AG20443 (cell line): ENCODE results near the gene RASSF1.
"Not testable (repeated sequence)": the region's sequence is repeated elsewhere in the genome, so short reads cannot be mapped to it uniquely, and the experiment has no call there.

Experiments used
- DNase-seq: peaks from one replicate; pipeline ENCODE4 v3.0.0; 2012; ENCODE audit warnings: low spot score, mixed read lengths

RASSF1 gene

DNA sequence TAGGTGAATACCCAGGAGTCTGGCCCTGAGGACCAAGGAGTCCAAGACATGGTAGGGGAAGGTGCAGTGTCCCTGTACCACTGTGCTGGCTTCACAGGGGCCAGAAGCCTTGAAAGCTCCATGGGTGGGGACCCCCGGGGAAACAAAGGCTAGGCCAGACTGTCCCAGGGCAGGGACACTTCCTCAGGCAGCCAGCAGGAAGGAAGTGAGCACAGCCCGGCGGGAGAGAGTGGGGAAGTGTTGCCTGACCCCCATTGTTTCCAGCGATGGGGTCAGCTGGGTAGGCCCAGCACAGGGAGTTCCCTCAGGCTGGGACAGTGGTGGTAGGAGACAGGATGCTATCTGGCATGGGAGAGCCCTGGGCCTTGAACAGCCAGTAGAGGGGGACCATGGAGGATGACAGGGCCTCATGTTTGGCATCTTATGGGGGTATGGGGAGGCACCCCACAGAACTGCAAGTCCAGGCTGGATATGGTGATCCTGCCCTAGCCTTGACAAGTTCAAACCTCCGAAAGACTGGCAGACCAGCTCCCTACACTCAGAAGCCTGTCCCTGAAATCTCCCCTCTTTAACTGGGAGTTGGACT is 16.9 kb downstream of the RASSF1 start:
- no peak for DNase-seq

DNA sequence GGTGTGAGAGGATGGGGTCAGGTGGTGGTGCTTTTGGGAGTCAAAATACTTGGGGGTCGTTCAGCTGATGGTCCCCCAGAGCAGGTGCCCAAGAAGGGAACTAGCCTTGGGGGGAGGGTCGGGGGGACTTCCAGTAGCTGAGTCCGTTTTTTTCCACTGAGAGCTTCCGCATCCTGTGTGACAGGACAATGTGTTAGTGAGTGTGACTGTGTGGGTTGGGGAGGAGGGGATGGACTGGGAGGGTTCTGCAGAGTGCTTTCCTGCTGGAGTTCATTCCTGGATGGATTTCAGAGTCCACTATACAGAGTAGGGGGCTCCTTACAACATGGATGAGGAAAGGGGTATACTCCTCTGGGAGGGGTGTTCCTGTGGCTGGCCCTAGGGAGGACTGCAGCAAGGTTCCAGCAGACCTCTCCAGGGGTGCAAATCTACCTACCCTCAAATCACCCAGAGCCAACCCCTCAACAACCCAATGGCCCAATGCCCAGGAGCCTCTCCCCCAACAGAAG is 17.5 kb downstream of the RASSF1 start:
- no peak for DNase-seq

DNA sequence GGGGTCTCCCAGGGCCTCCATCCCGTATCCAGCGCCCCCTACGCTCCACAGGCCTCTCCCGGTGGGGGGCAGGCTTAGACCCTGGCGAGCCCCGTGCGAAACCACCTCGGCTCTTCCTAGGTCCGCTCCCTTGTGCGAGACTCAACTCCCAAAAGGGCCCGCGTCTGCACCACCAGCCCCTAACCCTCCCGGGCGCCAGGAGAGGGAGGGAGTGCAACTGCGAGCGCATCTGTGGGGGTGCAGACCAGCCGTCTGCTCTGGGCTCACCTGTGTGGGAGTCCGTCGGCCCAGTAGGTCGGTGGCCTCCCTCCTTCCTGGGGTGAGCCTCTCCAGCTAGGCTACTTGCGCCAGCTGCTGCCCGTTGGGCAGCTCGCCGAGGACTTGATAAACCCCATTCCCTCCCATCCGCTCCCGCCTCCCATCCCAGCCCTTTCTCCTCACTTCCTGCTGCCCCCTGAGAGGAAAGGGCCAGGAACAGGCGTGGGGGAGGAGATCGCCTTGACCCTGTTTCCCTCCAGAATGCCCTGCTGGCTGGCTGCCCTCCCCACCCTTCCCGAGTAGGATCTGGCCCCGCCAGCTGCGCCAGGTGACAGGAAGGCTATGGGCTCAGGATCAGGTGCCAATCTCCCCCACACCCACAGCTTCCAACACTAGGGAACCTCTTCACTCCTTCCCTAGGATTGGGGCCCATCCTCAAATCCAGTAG is 18.1 kb downstream of the RASSF1 start, which contains the start of gene HYAL2:
HYAL2 (minus strand) TSS at position 360 of the 706 bp plus-strand sequence. CDS start 2,256 bp downstream, outside the sequence.
- no peak for DNase-seq

DNA sequence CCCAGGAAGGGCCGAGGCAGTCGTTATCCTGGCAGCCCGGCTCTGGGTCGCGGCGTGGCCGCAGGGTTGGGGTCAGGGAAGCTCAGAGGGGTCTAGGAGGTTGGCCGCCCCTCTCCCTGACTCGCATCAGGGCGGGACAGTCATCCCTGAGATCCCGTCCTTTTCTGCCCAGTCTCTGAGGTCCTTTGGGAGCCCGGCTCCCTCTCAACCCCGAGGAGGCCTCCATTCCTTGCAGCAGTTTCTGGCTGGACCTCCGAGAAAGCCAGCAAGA is 18.6 kb downstream of the RASSF1 start:
- DNase-seq = no peak

DNA sequence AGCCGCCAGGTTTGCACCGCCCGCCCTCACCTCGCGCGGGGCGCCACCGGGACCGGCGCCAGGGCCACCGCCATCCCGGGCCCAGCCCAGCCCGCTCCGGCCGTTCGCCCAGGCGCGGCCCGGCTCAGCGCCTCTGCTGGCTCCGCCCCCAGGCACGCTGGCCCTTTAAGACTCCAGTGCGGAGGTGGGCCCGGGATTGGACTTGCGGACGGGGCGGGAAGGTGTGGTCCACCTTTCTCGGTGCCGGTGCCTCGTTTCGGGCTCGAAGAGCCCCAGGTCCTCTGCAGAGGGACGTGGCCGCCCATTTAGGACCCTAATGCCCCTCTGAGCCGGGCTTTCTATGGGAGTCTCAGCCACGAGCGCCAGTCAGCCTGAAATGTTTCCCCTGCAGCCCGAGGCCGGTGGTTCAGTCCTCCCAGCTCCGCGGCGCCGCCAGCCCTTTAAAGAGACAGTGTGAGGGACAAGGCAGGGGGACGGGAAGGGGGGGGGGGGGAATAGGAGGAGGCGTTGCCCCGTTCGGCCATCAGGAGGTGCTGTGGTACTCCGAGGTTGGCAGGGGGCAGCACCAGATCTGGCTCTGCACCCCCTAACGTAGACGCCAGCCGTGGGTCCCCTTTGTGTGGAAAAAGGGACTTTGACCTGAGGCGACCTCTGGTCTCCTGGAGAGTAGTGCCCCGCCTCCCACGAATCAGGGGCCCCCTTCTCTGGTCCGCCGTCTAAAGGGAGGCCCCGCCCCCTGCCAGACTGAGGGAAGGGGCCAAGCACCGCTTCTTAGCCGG is 19.1 kb downstream of the RASSF1 start:
- DNase-seq = peak; percentile 94

DNA sequence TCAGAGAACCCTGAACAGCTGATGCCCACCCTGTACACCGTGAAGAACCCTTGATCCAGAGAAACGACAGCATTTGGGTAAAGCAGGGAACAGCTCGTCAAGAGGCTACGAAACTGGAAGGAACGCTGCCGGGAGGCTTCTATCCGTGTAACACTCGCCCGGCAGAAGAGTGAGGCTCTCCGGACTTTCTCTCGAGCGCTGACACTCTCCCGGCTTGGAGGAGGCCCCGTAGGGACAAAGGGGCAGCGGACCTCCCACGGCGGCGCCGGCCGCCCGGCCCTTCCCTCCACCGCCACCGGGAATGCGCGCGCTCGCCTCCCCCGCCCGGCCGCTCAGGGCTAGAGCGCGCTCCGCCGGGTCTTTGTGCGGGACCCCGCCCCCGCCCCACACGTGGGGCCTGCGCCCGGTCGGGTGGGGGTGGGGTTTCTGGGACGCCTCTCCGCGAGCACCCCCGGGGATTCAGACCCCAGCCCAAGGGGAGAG is 19.7 kb downstream of the RASSF1 start:
- peak; percentile 89 for DNase-seq

DNA sequence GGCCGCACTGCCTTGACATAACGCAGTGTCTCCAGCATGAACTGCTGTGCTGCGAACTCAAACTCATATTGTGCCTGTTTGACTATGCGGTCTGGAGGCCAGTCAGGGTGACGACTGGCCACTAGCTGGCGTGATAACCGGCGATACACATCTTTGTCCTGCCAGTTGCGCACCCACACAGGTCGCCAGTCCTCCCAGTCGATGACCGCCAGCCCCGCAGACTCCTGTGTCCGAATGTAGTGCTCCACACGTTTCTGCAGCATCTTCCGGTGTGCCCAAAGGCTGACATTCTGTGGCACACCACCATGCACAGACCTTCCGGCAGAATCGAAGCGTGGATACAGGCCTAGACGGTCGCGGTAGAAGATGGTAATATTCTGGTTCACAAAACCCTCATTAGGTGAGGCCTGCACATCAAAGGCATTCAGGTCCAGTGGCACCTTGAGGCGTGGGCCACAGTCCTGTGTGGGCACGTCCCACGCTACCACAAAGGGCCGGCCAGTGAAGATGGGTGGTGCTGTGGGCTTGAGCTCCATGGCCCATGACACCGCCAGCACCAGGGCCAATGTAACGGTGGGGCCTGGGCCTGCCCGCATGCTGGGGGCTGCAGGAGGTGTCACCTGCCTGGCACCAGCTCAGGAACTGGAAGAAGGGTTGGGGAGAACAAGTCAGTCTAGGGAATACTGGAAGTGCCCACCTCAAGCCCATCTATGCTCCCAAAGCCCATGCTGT is 20.6 kb downstream of the RASSF1 start:
- DNase-seq = no peak

DNA sequence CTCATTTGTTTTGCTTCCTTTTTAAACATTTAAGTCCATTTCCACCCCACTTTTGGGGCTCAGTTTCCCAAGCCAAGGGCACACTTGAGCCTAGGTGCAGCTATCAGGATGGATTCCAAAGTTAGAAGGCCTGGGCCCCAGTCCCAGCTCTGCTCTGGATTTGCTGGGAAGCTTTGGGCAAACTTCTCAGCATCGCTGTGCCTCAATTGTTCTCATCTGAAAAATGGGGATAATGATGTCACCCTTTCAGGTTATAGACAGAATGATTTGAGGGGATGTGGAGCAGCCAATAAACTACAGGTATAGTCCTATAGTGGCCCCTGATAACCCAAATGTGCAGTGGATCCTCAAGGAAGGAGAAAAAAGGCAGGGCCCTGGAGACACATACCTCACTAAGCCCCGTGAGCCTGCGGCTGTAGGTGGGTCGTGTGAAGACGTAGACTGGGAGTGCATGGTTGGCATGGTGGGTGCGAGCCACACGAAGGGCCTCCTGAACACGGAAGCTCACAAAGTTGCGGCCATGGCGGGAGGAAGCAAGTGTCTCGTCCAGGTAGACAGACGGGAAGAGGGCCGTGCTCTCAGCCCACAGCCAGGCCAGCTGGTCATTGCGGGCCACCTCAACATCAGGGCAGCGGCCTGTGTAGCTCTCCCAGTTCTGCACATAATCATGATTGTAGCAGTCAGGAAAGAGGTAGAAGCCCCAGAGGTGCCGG is 21.3 kb downstream of the RASSF1 start:
- no peak for DNase-seq

DNA sequence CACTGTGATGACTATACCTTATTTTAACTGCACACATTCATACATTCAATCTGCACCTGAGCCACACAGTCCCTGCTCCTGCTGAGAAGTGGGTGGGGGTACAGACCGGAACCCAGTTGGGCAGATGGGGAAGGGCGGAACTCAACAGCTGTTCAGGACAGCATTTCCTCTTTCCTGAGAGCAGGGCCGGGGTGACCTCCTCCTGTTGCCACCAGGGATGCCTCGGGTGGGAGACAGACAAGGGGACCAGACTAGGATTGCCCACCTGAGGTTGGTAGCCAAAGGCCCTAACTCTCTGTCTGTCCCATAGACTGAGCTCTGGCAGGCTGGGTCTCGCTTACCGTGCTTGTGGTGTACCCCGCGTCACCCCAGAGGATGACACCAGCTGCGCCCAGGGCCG is 22.0 kb downstream of the RASSF1 start:
- DNase-seq = no peak

DNA sequence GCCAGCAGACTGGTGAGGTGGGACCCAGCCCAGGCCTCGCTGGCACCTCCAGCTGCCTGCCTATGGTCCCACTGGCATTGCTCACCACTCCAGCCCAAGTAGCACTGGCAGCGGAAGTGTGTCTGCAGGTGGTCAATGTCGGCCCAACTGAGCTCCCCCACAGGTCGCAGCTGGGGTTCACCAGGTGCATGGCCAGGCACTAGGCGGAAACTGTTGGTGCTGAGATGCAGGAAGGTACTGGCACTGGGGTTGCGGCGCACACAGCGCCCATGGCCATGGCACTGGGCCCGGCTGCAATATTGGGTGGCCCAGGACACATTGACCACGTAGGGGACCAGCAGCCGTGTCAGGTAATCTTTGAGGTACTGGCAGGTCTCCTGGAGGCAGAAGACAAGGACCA is 22.5 kb downstream of the RASSF1 start:
- no peak for DNase-seq

DNA sequence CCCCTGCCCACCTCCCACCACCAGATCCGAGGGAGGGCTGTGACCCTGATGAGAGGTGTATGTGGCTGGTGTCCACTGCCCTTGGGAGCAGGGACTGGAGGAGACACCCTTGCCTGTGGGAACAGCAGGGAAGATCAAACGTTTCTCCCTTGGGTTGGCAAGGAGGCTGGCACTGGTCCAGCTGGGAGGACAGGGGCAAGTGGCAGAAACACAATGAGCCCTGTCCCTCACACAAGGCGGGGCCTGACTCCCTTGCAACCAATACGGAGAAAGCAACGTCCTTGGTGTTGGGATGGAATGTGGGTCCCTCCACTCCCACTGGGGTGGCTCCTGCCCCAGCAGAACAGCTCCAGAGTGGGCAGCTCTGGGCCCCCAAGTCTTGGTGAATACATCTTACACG is 23.3 kb downstream of the RASSF1 start:
- no peak for DNase-seq

DNA sequence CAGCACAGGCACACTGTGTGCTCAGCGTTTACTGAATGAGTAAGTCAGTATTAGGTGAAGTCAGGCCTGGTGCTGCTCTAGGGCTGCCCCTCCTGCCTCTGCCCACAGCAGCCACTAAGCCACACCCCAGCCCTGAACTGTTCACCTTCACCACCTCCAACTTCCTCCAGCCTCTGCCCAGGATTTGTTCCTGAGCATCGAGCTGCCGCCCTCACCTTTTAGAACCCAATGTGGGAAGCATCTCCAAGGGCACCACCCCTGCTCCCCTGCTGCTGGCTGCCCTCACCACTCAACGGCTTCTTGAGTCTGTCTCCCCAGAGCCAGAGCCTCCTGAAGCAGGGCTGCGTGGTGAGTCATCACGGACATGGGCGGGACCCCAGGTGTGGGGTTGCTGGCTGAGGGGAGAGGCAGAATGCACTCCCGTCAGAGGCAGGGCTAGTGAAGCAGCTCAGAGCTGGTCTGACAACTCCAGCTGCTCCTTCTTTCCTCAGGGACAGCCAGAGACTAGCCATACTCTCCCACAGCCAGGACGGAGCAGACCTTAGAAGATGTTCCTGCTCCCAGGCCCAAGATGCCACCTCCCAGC is 23.9 kb downstream of the RASSF1 start:
- no peak for DNase-seq

DNA sequence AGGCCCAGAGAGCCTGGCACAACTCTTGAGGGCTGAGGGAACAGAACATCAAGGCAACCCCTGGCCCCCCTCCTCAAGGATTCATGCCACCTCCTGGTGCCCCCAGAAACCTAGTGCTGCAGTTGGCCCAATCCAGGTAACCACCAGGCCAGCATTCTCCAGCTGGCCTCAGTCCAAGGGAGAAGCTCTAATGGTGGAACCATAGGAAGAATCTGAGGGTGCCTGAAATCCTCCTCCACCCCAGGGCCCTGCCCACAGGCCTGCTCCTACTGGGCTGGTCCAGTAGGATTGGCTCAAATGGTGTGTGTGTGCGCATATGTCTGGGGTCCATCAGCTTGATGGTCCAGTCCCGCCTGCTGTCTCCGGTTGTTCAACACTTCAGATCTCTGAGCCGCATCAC is 25.8 kb downstream of the RASSF1 start:
- DNase-seq = no peak

DNA sequence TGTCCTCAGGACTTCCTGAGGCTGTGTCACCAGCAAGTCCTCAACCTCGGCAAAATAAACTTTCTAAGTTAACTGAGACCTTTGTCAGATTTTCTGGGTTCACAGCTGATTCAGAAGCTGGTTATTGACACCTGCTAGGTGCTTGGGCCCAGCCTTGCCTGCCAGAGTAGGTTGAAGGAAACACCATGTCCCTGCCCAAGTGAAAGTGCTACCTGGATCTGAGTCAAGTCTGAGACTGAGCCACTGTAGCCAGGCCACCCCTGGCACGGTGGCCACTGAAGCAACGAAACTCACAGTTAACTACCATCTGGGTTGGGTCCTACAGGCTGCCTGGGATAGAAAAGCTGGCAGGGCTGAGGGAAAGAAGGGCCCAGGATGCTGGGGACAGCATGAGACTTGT is 26.3 kb downstream of the RASSF1 start:
- no peak for DNase-seq

DNA sequence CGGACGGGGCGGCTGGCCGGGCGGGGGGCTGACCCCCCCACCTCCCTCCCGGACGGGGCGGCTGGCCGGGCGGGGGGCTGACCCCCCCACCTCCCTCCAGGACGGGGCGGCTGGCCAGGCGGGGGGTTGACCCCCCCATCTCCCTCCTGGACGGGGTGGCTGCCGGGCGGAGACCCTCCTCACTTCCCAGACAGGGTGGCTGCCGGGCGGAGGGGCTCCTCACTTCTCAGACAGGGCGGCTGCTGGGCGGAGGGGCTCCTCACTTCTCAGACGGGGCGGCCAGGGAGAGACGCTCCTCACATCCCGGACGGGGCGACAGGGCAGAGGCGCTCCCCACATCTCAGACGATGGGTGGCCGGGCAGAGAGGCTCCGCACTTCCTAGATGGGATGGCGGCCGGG is 28.6 kb downstream of the RASSF1 start:
- not testable (repeated sequence) for DNase-seq

DNA sequence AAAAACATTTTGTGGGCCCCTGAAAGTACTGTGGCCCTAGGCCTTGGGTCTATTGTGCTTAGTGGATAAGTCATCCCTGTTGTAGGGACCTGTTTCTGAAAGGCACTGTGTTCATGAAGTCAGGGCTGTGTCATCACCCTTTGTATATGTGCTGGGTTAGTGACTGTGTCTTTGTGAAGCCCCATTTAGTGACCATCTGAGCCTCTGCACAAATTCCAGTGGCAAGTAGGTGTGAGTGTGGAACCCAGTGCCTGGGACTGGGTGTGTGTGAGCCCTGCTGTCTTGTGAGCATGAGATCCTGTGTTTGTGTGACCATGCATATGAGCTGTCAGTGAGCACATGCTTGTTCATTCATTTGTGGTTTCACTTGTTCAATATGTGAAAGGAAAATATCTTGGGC is 36.0 kb downstream of the RASSF1 start:
- DNase-seq = no peak

DNA sequence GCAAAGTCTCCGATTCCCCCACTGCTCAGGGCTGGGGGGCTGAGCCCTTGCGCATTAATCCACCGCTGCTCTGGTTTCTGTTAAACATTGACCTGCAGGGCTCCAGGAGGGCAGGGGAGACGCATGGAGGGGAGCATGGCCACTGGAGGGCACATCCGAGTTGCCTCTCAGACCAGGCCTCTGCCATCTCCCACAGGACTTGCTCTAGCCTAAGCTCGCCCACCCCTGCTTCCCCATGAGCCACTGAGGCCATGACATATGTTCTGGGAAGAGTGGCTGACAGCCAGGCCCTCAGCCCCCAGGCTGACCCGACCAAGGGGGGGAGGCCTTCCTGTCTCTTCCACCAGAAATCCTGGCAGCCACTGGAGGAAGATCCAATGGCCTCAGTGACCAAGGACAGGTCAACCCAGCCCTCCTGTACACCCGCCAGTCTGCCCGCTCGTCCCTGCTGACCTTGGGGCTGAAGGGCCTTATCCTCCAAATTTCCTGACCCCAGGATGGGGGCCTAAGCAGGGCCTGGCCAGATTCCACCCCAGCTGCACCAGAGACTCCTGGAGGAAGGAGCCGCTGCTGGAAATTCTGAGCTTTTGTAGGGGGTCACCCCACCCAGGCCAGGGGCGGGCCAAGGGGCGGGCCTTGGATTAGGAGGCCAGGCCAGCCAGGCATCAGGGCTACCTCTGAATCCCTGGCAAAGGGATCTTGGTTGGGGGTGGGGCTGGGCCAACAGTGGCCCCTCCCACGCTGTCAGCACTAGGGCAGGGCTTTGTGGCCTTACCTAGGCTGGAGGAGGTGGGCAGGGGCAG is 37.4 kb downstream of the RASSF1 start, which contains the start of gene HYAL1:
HYAL1 (minus strand) TSS at position 562 of the 803 bp plus-strand sequence. CDS start 618 bp downstream, outside the sequence.
- no peak for DNase-seq

DNA sequence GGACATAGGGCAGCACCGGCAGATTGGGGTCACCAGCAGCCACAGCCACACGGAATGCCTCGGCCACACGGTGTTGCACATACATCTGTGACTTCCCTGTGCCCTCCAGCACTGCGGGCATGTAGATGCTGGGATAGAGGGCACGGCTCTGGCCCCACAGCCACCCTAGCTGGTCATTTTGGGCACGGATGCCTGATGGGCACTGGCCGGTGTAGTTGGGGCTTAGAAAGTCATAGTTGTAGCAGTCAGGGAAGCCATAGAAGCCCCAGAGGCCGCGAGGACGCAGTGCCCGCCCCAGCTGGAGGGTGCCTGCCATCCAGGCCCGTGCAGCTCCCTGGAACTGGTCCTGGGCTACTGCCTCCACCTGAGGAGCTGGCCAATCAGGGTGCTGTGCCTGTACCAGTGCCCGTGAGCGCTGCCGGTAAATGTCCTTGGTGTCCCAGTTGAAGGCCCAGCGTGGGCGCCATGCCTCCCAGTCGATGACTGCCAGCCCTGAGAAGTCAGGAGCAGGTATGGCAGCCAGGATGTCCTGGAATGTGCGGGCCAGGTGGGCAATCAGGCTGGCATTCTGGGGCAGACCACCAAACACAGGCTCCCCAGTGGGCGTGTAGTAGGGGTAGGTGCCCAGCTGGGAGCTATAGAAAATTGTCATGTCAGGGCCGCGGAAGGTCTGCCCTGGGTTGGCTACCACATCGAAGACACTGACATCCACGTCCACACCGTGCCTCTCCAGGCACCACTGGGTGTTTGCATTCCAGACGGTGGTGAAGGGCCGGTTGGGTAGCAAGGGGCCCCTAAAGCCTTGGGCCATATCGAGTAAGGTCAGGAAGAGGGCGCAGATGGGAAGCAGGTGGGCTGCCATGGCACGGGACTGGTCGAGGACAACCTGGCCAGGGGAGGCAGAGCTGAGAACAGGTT is 38.3 kb downstream of the RASSF1 start:
- no peak for DNase-seq

DNA sequence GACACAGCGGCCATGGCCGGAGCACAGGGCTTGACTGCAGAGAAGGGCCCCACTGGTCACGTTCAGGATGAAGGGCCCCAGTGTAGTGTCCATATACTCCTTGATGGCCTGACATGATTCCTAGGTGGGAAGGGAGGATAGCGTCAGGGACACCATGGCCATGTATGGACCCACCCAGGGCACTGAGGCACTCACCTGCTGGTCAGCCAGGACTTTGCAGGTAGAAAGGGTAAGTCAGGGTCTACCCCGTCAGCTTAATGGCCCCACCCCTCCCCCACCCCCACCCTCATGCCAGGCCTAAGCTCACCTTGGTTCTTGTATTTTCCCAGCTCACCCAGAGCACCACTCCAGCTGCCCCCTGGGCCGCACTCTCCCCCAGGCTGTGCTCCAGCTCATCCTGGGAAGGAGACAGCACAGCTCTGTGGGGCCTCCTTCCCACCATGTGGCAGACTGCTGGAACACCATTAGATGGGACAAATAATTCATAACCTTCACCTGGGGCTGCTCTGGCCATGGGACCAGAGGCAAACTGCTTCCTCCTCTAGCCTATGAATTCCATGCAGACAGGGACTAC is 39.9 kb downstream of the RASSF1 start:
- no peak for DNase-seq
